ENCODE results near the gene ZDHHC7. TPM values are rescaled to one million over a fixed set of nuclear protein-coding genes. Genes with fewer than 3 reads are reported as not detected.

The ZDHHC7 gene
- polyA plus RNA-seq, 2 of the 4 experiments (the other 2 are of a cell fraction) = 42.3 to 58.0 TPM

DNA sequence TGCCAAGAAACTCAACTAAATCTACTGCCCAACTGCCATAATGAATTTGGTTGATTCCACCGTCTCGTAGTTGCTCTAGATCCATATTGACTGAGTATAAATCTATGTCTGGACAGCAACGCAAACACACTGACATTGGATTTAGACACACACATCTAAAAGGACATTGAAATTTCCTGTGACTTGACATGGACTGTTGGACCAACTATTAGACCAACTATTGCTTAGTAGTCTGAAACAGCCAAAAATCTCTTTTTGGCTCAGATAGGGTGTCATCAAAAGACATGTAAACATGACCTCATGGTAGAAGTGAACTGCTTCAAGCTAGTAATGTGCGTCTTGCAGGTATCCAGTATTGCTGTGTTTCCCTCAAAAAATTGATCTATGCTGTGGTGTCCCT is 47.6 kb upstream of the ZDHHC7 start:
- Histone ChIP-seq H3K4me2 (no peak overlapping the region), H3K27ac (no peak overlapping the region), H3K4me3 (no peak overlapping the region), H3K9me3 (no peaks in the 10 kb centered on the region), H3K4me1 (no peaks in the 10 kb centered on the region; the same call in 2 of the 3 replicates)
- FAIRE-seq = no peak
- WGBS (ENCODE audit: missing lambda C conversion rate) = 89% methylated on average over 4 of the region's 4 CpGs
- CTCF ChIA-PET = interaction anchor here (1.5 to 1.8 kb wide), 4 partner anchors 10 to 305 kb away, joined by 5 to 8 read pairs (median 6); no protein-coding TSS in a partner anchor
- TF ChIP-seq ZNF302 (CRISPR knock-in tag; IDR thresholded peaks at IDR 0.05) (no peak), GATA3 (IDR thresholded peaks at IDR 0.05; ENCODE audit: borderline replicate concordance) (no peak), EHMT2 (IDR thresholded peaks at IDR 0.05; ENCODE audit: low read depth) (no peak), HDAC2 (IDR thresholded peaks at IDR 0.05) (no peak), MYC (IDR thresholded peaks at IDR 0.05; ENCODE audit: borderline replicate concordance, low read length) (no peak), CBX2 (IDR thresholded peaks at IDR 0.05; ENCODE audit: borderline replicate concordance, low read depth) (no peak), EHF (CRISPR knock-in tag; IDR thresholded peaks at IDR 0.05) (no peak), BHLHE40 (IDR thresholded peaks at IDR 0.05; ENCODE audit: low read depth, low read length) (no peak), ESRRA (IDR thresholded peaks at IDR 0.05; ENCODE audit: borderline replicate concordance, low read length) (no peak), CHD4 (IDR thresholded peaks at IDR 0.05; ENCODE audit: borderline replicate concordance) (no peak), FOSL2 (IDR thresholded peaks at IDR 0.05) (no peak), FOSL2 (CRISPR knock-in tag; IDR thresholded peaks at IDR 0.05) (no peak), CBX8 (IDR thresholded peaks at IDR 0.05) (no peak), ZFP36 (IDR thresholded peaks at IDR 0.05; ENCODE audit: borderline replicate concordance, partially characterized antibody) (no peak), TP53 (CRISPR knock-in tag; IDR thresholded peaks at IDR 0.05) (no peak), MAFK (IDR thresholded peaks at IDR 0.05; ENCODE audit: partially characterized antibody) (no peak), RARB (CRISPR knock-in tag; IDR thresholded peaks at IDR 0.05) (no peak)
- TF ChIP-seq, protein P1, sequence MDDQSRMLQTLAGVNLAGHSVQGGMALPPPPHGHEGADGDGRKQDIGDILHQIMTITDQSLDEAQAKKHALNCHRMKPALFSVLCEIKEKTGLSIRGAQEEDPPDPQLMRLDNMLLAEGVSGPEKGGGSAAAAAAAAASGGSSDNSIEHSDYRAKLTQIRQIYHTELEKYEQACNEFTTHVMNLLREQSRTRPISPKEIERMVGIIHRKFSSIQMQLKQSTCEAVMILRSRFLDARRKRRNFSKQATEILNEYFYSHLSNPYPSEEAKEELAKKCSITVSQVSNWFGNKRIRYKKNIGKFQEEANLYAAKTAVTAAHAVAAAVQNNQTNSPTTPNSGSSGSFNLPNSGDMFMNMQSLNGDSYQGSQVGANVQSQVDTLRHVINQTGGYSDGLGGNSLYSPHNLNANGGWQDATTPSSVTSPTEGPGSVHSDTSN (IDR thresholded peaks at IDR 0.05) = no peak
- TF ChIP-seq, protein P2, sequence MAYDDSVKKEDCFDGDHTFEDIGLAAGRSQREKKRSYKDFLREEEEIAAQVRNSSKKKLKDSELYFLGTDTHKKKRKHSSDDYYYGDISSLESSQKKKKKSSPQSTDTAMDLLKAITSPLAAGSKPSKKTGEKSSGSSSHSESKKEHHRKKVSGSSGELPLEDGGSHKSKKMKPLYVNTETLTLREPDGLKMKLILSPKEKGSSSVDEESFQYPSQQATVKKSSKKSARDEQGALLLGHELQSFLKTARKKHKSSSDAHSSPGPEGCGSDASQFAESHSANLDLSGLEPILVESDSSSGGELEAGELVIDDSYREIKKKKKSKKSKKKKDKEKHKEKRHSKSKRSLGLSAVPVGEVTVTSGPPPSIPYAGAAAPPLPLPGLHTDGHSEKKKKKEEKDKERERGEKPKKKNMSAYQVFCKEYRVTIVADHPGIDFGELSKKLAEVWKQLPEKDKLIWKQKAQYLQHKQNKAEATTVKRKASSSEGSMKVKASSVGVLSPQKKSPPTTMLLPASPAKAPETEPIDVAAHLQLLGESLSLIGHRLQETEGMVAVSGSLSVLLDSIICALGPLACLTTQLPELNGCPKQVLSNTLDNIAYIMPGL (CRISPR knock-in tag; IDR thresholded peaks at IDR 0.05; ENCODE audit: borderline replicate concordance) = no peak
- TF ChIP-seq, protein P3, sequence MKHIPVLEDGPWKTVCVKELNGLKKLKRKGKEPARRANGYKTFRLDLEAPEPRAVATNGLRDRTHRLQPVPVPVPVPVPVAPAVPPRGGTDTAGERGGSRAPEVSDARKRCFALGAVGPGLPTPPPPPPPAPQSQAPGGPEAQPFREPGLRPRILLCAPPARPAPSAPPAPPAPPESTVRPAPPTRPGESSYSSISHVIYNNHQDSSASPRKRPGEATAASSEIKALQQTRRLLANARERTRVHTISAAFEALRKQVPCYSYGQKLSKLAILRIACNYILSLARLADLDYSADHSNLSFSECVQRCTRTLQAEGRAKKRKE (CRISPR knock-in tag; IDR thresholded peaks at IDR 0.05; ENCODE audit: low read depth) = no peak
- DNase-seq (ENCODE audit: low read depth in 1 of 2, low spot score in 1 of 2) = no peak
- no peak for ATAC-seq
- POLR2A ChIA-PET = no interaction called here

DNA sequence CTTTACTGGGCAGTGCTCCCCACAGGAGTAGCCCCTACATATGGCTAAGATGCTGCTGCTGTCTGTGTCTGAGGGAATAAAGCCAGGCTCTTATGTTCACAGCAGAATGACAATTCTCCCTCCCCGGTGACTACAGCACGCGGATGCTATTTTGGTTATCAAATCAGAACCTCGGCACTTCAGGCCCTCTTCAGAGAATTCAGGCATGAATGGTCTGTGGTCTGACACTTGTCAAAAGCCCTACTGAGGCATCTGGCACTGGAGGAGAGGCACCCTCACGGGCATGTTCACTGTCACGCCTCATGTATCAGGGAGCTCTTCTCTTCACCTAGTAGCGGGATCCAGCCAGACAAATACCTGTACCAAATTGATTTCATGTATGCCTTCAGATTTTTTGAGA is 46.6 kb upstream of the ZDHHC7 start:
- TF ChIP-seq FOSL2 (IDR thresholded peaks at IDR 0.05) = no peak
- TF ChIP-seq FOSL2 (CRISPR knock-in tag; IDR thresholded peaks at IDR 0.05) = no peak
- TF ChIP-seq, protein P4, sequence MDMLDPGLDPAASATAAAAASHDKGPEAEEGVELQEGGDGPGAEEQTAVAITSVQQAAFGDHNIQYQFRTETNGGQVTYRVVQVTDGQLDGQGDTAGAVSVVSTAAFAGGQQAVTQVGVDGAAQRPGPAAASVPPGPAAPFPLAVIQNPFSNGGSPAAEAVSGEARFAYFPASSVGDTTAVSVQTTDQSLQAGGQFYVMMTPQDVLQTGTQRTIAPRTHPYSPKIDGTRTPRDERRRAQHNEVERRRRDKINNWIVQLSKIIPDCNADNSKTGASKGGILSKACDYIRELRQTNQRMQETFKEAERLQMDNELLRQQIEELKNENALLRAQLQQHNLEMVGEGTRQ (IDR thresholded peaks at IDR 0.05) = no peak
- FAIRE-seq (no peak), ATAC-seq (no peak), DNase-seq (ENCODE audit: low read depth in 1 of 2, low spot score in 1 of 2) (no peak)
- WGBS (ENCODE audit: missing lambda C conversion rate) = 91% methylated on average over 6 of the region's 7 CpGs
- no peak overlapping the region for H3K4me2 ChIP-seq
- H3K27ac ChIP-seq = no peak overlapping the region
- no peaks in the 10 kb centered on the region; the same call in 2 of the 3 replicates for H3K4me1 ChIP-seq
- no peak overlapping the region for H3K4me3 ChIP-seq
- ChIA-PET POLR2A (no interaction called here), CTCF (interaction anchor here (1.0 to 3.4 kb wide), 5 partner anchors 9 to 195 kb away, joined by 3 to 13 read pairs (median 4); no protein-coding TSS in a partner anchor)
- H3K9me3 ChIP-seq = no peaks in the 10 kb centered on the region
